Measurements from ENCODE around the gene ADISSP. TPM values are rescaled to one million over a fixed set of nuclear protein-coding genes. Genes with fewer than 3 reads are reported as not detected.
A peak's percentile ranks its signal among the peaks of the same experiment; 100 is the strongest.

The ADISSP gene
- total RNA-seq, 1 experiment from 2014 or later: 244 TPM

- ATAC-seq (peak; percentile 80), DNase-seq (peak; percentile 68)
- Histone ChIP-seq H3K4me3 (ENCODE audit: low read length) (no peak overlapping the region), H2AFZ (ENCODE audit: low read length) (no peak overlapping the region), H3K9ac (ENCODE audit: low read length) (no peak overlapping the region), H3K27ac (ENCODE audit: low read length) (no peak overlapping the region), H3K36me3 (ENCODE audit: low read depth, low read length) (peaks cover 14% of the 10 kb centered on the region), H3K9me2 (replicated peaks; ENCODE audit: low read length) (no peaks in the 10 kb centered on the region), H3K79me2 (ENCODE audit: low read length) (no peaks in the 10 kb centered on the region), H3F3A (ENCODE audit: low read length, unreplicated experiment) (no peaks in the 10 kb centered on the region), H3K9me3 (ENCODE audit: low read length) (no peaks in the 10 kb centered on the region), H3K4me2 (ENCODE audit: low read length) (no peak overlapping the region), H4K20me1 (ENCODE audit: low read length) (no peaks in the 10 kb centered on the region), H3K4me1 (ENCODE audit: insufficient read depth, low read length) (no peaks in the 10 kb centered on the region), H3K27me3 (ENCODE audit: low read length) (no peaks in the 10 kb centered on the region)
- ChIA-PET CTCF (interaction anchor here (0.6 to 1.1 kb wide), 5 partner anchors 10 to 102 kb away, joined by 4 to 6 read pairs (median 5); partner anchors contain the start of gene SPEF1), POLR2A (ENCODE audit: unreplicated experiment) (no interaction called here)
- BruUV-seq (replicated peaks): no TSS peak
- intact Hi-C loops (cut with micrococcal nuclease): loop anchor here (1.0 kb wide), 1 partner anchor 28 kb away; the partner anchor contains the start of gene SPEF1
- TF ChIP-seq, protein P1, sequence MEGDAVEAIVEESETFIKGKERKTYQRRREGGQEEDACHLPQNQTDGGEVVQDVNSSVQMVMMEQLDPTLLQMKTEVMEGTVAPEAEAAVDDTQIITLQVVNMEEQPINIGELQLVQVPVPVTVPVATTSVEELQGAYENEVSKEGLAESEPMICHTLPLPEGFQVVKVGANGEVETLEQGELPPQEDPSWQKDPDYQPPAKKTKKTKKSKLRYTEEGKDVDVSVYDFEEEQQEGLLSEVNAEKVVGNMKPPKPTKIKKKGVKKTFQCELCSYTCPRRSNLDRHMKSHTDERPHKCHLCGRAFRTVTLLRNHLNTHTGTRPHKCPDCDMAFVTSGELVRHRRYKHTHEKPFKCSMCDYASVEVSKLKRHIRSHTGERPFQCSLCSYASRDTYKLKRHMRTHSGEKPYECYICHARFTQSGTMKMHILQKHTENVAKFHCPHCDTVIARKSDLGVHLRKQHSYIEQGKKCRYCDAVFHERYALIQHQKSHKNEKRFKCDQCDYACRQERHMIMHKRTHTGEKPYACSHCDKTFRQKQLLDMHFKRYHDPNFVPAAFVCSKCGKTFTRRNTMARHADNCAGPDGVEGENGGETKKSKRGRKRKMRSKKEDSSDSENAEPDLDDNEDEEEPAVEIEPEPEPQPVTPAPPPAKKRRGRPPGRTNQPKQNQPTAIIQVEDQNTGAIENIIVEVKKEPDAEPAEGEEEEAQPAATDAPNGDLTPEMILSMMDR (conservative IDR thresholded peaks at IDR 0.05; ENCODE audit: low read depth, low read length): peak; percentile 88
- TF ChIP-seq EZH2phosphoT487 (IDR thresholded peaks at IDR 0.05; ENCODE audit: borderline replicate concordance, low read length): no peak
Observed at GRCh38 chr20:3753098-3753497, 14.5 kb downstream of the ADISSP start.

- no peak overlapping the region for H2AFZ ChIP-seq (ENCODE audit: low read length)
- H3K4me3 ChIP-seq (ENCODE audit: low read length): no peak overlapping the region
- no peaks in the 10 kb centered on the region for H3K4me1 ChIP-seq (ENCODE audit: insufficient read depth, low read length)
- no peaks in the 10 kb centered on the region for H3F3A ChIP-seq (ENCODE audit: low read length, unreplicated experiment)
- no peak overlapping the region for H3K27ac ChIP-seq (ENCODE audit: low read length)
- H3K79me2 ChIP-seq (ENCODE audit: low read length): no peaks in the 10 kb centered on the region
- intact Hi-C loops (cut with micrococcal nuclease): no loop called here
- no peak overlapping the region for H3K4me2 ChIP-seq (ENCODE audit: low read length)
- H4K20me1 ChIP-seq (ENCODE audit: low read length): no peaks in the 10 kb centered on the region
- DNase-seq (no peak), ATAC-seq (no peak)
- no peaks in the 10 kb centered on the region for H3K27me3 ChIP-seq (ENCODE audit: low read length)
- H3K9me2 ChIP-seq (replicated peaks; ENCODE audit: low read length): no peaks in the 10 kb centered on the region
- BruUV-seq (replicated peaks): no TSS peak
- POLR2A ChIA-PET (ENCODE audit: unreplicated experiment): no interaction called here
- TF ChIP-seq EZH2phosphoT487 (IDR thresholded peaks at IDR 0.05; ENCODE audit: borderline replicate concordance, low read length): no peak
- H3K9ac ChIP-seq (ENCODE audit: low read length): no peak overlapping the region
- H3K36me3 ChIP-seq (ENCODE audit: low read depth, low read length): peaks cover 9% of the 10 kb centered on the region; the same call in 1 of the 2 replicates
- CTCF ChIA-PET: interaction anchor here (1.0 to 1.1 kb wide), 4 partner anchors 9 to 102 kb away, joined by 5 to 6 read pairs (median 6); partner anchors contain the start of gene SPEF1
- H3K9me3 ChIP-seq (ENCODE audit: low read length): no peaks in the 10 kb centered on the region
Observed at GRCh38 chr20:3752386-3752759, 15.2 kb downstream of the ADISSP start.

DNA sequence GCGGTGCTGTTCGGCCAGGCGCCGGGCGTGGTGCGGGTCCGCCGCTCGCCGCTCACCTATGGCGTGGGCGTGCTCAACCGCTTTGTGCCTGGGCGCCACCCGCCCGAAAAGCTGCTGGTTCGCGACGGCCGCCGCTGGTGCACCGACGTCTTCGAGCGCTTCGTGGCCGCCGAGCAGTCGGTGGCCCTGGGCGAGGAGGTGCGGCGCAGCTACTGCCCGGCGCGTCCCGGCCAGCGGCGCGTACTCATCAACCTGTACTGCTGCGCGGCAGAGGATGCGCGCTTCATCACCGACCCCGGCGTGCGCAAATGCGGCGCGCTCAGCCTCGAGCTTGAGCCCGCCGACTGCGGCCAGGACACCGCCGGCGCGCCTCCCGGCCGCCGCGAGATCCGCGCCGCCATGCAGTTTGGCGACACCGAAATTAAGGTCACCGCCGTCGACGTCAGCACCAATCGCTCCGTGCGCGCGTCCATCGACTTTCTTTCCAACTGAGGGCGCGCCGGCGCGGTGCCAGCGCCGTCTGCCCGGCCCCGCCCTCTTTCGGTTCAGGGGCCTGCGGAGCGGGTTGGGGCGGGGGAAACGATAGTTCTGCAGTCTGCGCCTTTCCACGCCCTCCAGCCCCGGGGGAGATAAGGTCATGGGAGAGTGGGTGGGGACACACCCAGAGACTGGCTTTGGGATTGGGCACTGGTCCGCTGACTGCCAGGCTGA is 15.7 kb downstream of the ADISSP start:
- H3K9ac ChIP-seq (ENCODE audit: low read length): no peak overlapping the region
- no peak for TF ChIP-seq EZH2phosphoT487 (IDR thresholded peaks at IDR 0.05; ENCODE audit: borderline replicate concordance, low read length)
- H3K9me3 ChIP-seq (ENCODE audit: low read length): no peaks in the 10 kb centered on the region
- no peak overlapping the region for H3K4me3 ChIP-seq (ENCODE audit: low read length)
- H4K20me1 ChIP-seq (ENCODE audit: low read length): no peaks in the 10 kb centered on the region
- no peak for ATAC-seq
- ChIA-PET POLR2A (ENCODE audit: unreplicated experiment) (interaction anchor here (0.5 kb wide), 1 partner anchor 1480 kb away, joined by 3 read pairs; no protein-coding TSS in a partner anchor), CTCF (no interaction called here)
- BruUV-seq (replicated peaks): no TSS peak
- H3K9me2 ChIP-seq (replicated peaks; ENCODE audit: low read length): no peaks in the 10 kb centered on the region
- no peaks in the 10 kb centered on the region for H3K79me2 ChIP-seq (ENCODE audit: low read length)
- peaks cover 9% of the 10 kb centered on the region; the same call in 1 of the 2 replicates for H3K36me3 ChIP-seq (ENCODE audit: low read depth, low read length)
- no peaks in the 10 kb centered on the region for H3K4me1 ChIP-seq (ENCODE audit: insufficient read depth, low read length)
- H3K27ac ChIP-seq (ENCODE audit: low read length): no peak overlapping the region
- H3K4me2 ChIP-seq (ENCODE audit: low read length): no peak overlapping the region
- no peak overlapping the region for H2AFZ ChIP-seq (ENCODE audit: low read length)
- H3F3A ChIP-seq (ENCODE audit: low read length, unreplicated experiment): no peaks in the 10 kb centered on the region
- no peak for DNase-seq
- H3K27me3 ChIP-seq (ENCODE audit: low read length): no peaks in the 10 kb centered on the region
- intact Hi-C loops (cut with micrococcal nuclease): no loop called here
